Mesenchymal stem cell (in vitro differentiated cells and primary cell): ENCODE measurements around the gene TMEM238.

ENCODE experiments used
- DNase-seq: peaks from one replicate; pipeline ENCODE4 v3.0.0-alpha.2; 2013
- H2AFZ ChIP-seq: one replicate; pipeline ENCODE4 v1.6.1; 2013; ENCODE audit warnings: low read depth, mild to moderate bottlenecking, control low read depth, inconsistent platforms, low read length, moderate library complexity
- H2AK5ac ChIP-seq: 2 replicates; pipeline ENCODE4 v1.6.1; 2013; ENCODE audit warnings: low read length, moderate library complexity, mild to moderate bottlenecking, inconsistent platforms; ENCODE audit not compliant: severe bottlenecking
- H2BK120ac ChIP-seq: one replicate; pipeline ENCODE4 v1.6.1; 2013; ENCODE audit warnings: low read depth, mild to moderate bottlenecking, inconsistent platforms, low read length, moderate library complexity
- H2BK12ac ChIP-seq, 2 experiments: one replicate each; pipeline ENCODE4 v1.6.1; 2013; ENCODE audit warnings: inconsistent platforms in 2 of 2, low read length in 2 of 2, mild to moderate bottlenecking in 2 of 2, moderate library complexity in 2 of 2, control low read depth in 1 of 2
- H2BK15ac ChIP-seq: one replicate; pipeline ENCODE4 v1.6.1; 2013; ENCODE audit warnings: mild to moderate bottlenecking, low read depth, inconsistent platforms; ENCODE audit not compliant: poor library complexity, severe bottlenecking
- H2BK5ac ChIP-seq: 2 replicates; pipeline ENCODE4 v1.6.1; 2013; ENCODE audit warnings: low read depth, mild to moderate bottlenecking, low read length, control low read depth, inconsistent platforms; ENCODE audit not compliant: poor library complexity, severe bottlenecking
- H3K14ac ChIP-seq, 2 experiments: one replicate each; pipeline ENCODE4 v1.6.1; 2013; ENCODE audit warnings: inconsistent platforms in 2 of 2, low read length in 2 of 2, control low read depth in 1 of 2, mild to moderate bottlenecking in 1 of 2, moderate library complexity in 1 of 2
- H3K18ac ChIP-seq, 2 experiments: one replicate each; pipeline ENCODE4 v1.6.1; 2013; ENCODE audit warnings: inconsistent platforms in 2 of 2, low read length in 2 of 2, control low read depth in 1 of 2, low read depth in 1 of 2, mild to moderate bottlenecking in 1 of 2
- H3K23ac ChIP-seq, 2 experiments: one replicate each; pipeline ENCODE4 v1.6.1; 2013; ENCODE audit warnings: inconsistent platforms in 2 of 2, low read length in 2 of 2, mild to moderate bottlenecking in 2 of 2, moderate library complexity in 2 of 2, control low read depth in 1 of 2
- H3K27ac ChIP-seq: 2 replicates; pipeline ENCODE4 v1.5.1; 2013; ENCODE audit warnings: mild to moderate bottlenecking, moderate library complexity, low read length, control low read depth, inconsistent platforms; ENCODE audit not compliant: poor library complexity, severe bottlenecking
- H3K27me3 ChIP-seq, 2 experiments: 2 replicates each; pipeline versions ENCODE4 v1.6.1 to v1.7.0; 2013; ENCODE audit warnings: low read length in 2 of 2, mild to moderate bottlenecking in 2 of 2, moderate library complexity in 2 of 2, control low read depth in 1 of 2, inconsistent platforms in 1 of 2; ENCODE audit not compliant: control insufficient read depth in 1 of 2, insufficient read depth in 1 of 2
- H3K36me3 ChIP-seq, 2 experiments: 2 replicates each; pipeline versions ENCODE4 v1.6.1 to v1.7.0; 2013; ENCODE audit warnings: low read length in 2 of 2, control low read depth in 1 of 2, inconsistent platforms in 1 of 2, low read depth in 1 of 2, mild to moderate bottlenecking in 1 of 2; ENCODE audit not compliant: insufficient read depth in 2 of 2, control insufficient read depth in 1 of 2
- H3K4ac ChIP-seq, 2 experiments: one replicate each; pipeline ENCODE4 v1.6.1; 2013; ENCODE audit warnings: inconsistent platforms in 2 of 2, low read length in 2 of 2, mild to moderate bottlenecking in 2 of 2, moderate library complexity in 2 of 2, control low read depth in 1 of 2, low read depth in 1 of 2
- H3K4me1 ChIP-seq: 2 replicates; pipeline ENCODE4 v1.6.1; 2013; ENCODE audit warnings: low read depth, low read length, control low read depth; ENCODE audit not compliant: control insufficient read depth, insufficient read depth
- H3K4me2 ChIP-seq: 2 replicates; pipeline ENCODE4 v1.6.1; 2013; ENCODE audit warnings: low read length, mild to moderate bottlenecking, inconsistent platforms; ENCODE audit not compliant: poor library complexity, severe bottlenecking
- H3K4me3 ChIP-seq, 2 experiments: 2 replicates each; pipeline versions ENCODE4 v1.5.1 to v1.7.0; 2013; ENCODE audit warnings: low read length in 2 of 2, mild to moderate bottlenecking in 2 of 2, control low read depth in 1 of 2, low read depth in 1 of 2; ENCODE audit not compliant: insufficient read depth in 1 of 2
- H3K79me1 ChIP-seq: replicated peaks from 2 replicates; pipeline ENCODE4 v1.6.1; 2013; ENCODE audit warnings: mild to moderate bottlenecking, control low read depth, low read length, inconsistent platforms; ENCODE audit not compliant: poor library complexity, severe bottlenecking
- H3K9ac ChIP-seq: 2 replicates; pipeline ENCODE4 v1.7.0; 2013; ENCODE audit warnings: mild to moderate bottlenecking, low read length, moderate library complexity
- H3K9me3 ChIP-seq: 2 replicates; pipeline ENCODE4 v1.7.0; 2013; ENCODE audit warnings: mild to moderate bottlenecking, low read length; ENCODE audit not compliant: control insufficient read depth
- H4K8ac ChIP-seq: one replicate; pipeline ENCODE4 v1.6.1; 2013; ENCODE audit warnings: inconsistent platforms, mild to moderate bottlenecking, low read length, moderate library complexity
- H4K91ac ChIP-seq: one replicate; pipeline ENCODE4 v1.6.1; 2013; ENCODE audit warnings: mild to moderate bottlenecking, low read length, inconsistent platforms
- WGBS: methylation state at CpG from one replicate; pipeline ENCODE4 v1.1.7; 2013; ENCODE audit warnings: mixed read lengths; 5-methylcytosine and 5-hydroxymethylcytosine counted together

The TMEM238 gene

DNA sequence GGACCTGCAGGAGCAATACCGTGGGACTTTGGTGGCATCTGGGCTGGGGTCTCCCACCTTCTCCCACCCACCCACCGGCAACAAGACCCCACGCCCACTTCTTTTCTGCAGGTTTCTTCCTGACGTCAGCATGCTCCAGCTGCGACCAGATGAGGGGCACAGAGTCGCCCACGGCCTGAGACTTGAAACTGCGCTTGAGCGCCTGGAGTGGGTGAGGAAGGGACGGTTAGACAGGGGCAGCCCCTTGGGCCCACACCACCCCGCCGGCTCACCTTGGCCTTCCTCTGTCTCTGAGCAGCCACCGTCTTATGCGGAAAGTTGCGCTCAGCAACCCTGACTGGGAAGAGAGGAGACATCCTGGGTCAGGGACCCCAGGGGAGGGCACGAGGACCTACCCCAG is 23.2 kb downstream of the TMEM238 start:
- no peak overlapping the region for H2BK5ac ChIP-seq
- no peak overlapping the region for H3K4ac ChIP-seq
- 93% methylated on average over 14 of the region's 16 CpGs for WGBS
- no peak overlapping the region for H4K91ac ChIP-seq
- H3K9me3 ChIP-seq, result no peaks in the 10 kb centered on the region
- no peak overlapping the region for H3K27ac ChIP-seq
- no peak overlapping the region for H3K18ac ChIP-seq
- H4K8ac ChIP-seq, result no peak overlapping the region
- no peaks in the 10 kb centered on the region for H3K79me1 ChIP-seq
- H2BK12ac ChIP-seq, result no peak overlapping the region
- H3K14ac ChIP-seq, result no peak overlapping the region
- H2AFZ ChIP-seq, result no peak overlapping the region
- H3K9ac ChIP-seq, result no peak overlapping the region
- H3K23ac ChIP-seq, result no peak overlapping the region
- H3K4me1 ChIP-seq, result peaks cover 20% of the 10 kb centered on the region
- no peak for DNase-seq
- H3K4me3 ChIP-seq, result no peak overlapping the region
- H3K27me3 ChIP-seq, result peaks cover 12 to 21% of the 10 kb centered on the region in 2 experiments
- H2AK5ac ChIP-seq, result no peak overlapping the region
- peaks cover 0 to 15% of the 10 kb centered on the region in 2 experiments for H3K36me3 ChIP-seq
- no peak overlapping the region for H3K4me2 ChIP-seq
- no peak overlapping the region for H2BK15ac ChIP-seq
- no peak overlapping the region for H2BK120ac ChIP-seq

DNA sequence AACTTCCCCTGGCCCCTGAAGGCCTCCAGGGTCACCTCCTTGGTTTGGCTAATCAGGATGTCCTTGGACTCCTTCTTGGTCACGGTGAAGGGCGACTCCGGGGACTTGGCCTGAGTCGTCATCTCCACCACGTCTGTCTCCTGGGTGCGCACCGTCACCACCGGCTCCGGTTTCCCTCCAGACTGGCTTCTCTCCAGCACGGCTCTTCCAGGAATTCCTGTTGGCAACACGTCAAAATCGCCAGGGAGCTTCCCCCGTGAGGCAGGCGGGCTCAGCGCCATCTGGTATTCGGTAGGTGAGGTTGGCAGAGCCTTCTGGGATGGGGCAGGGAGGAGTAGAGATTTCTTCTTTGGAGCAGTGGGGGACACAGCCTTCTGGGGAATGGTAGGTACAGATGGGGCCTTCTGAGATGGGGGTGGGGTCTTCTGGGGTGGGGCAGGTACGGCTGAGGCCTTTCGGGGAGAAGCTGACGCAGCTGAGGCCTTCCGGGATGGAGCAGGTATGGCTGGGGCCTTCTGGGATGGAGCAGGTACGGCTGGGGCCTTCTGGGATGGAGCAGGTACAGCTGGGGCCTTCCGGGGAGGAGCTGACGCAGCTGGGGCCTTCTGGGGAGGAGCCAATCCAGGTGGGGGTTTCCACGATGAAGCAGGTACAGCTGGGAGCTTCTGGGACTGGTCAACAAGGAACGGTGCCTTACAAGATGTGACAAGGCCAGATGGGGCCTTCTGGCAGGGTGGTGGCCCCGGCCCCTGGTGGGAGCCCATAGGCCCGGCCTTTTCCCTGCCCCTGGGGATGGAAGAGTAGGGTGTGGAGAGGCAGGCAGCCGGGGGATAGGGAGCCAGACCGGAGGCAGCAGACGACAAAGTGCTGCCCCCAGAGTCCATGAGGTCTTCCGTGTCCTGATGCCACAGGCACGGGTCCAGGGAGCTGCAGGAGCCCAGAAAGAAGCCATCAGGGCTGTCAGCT is 24.9 kb downstream of the TMEM238 start:
- Histone ChIP-seq H4K8ac (no peak overlapping the region), H3K9ac (no peak overlapping the region), H4K91ac (no peak overlapping the region), H3K23ac (no peak overlapping the region), H3K4me1 (peaks cover 23% of the 10 kb centered on the region), H3K27me3 (peaks cover 22 to 32% of the 10 kb centered on the region in 2 experiments), H2BK5ac (no peak overlapping the region), H3K4ac (no peak overlapping the region), H3K36me3 (peaks cover 0 to 3% of the 10 kb centered on the region in 2 experiments), H3K14ac (no peak overlapping the region), H3K27ac (no peak overlapping the region), H2BK12ac (no peak overlapping the region), H2AK5ac (no peak overlapping the region), H3K9me3 (no peaks in the 10 kb centered on the region), H3K79me1 (no peaks in the 10 kb centered on the region), H3K4me3 (no peak overlapping the region), H2AFZ (no peak overlapping the region), H2BK15ac (no peak overlapping the region), H2BK120ac (no peak overlapping the region), H3K18ac (no peak overlapping the region), H3K4me2 (no peak overlapping the region)
- DNase-seq, result no peak
- WGBS, result 91% methylated on average over 31 of the region's 32 CpGs

DNA sequence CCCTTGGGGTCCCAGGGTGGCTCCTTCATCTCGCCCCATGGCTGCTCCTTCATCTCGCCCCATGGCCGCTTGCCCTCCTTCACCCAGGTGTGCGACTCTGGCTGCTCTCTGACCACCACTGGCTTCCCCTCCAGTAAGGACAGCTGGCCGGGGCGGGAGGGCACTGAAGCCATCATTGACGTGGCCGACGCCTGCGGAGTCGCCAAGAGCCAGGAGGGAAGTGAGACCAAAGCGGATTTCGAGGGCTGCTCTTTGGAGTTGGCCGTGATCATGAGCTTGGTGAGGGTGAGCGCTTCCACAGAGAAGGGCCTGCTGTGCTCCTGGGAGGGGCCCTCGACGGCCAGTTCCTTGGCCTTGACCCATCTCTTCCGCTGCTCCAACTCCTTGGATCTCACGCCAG is 25.6 kb downstream of the TMEM238 start:
- WGBS, result 85% methylated on average over 19 of the region's 19 CpGs
- H3K23ac ChIP-seq, result no peak overlapping the region

DNA sequence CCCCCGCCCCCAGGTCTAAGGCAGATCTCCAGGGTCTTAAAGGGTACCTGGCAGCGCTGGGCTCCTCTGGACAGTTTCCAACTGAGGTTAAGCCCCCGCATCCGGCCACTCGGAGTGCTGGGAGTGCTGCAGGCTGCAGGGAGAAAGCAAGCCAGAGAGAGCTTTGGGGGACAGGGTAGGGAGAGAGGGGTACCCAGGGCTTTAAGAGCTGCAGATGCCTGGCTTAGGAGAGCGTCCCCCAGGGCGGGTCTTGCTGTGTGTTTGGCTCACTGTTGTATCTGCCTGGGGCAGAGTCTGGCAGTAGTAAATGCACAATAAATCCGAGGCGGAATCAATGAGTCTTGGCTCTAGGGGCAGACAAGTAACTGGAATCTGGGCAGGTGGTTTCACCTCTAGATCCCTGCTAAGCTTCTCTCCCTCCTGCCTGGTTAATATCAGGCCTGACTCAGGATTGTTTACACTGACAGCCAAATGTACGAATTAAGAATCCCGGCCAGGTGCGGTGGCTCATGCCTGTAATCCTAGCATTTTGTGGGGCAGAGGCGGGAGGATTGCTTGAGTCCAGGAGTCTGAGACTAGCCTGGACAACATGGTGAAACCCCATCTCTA is 28.8 kb downstream of the TMEM238 start:
- no peak overlapping the region for H3K4me2 ChIP-seq
- H2AFZ ChIP-seq, result no peak overlapping the region
- no peak overlapping the region for H2BK12ac ChIP-seq
- H3K27me3 ChIP-seq, result peaks cover 49 to 68% of the 10 kb centered on the region in 2 experiments
- H3K23ac ChIP-seq, result no peak overlapping the region
- no peak overlapping the region for H4K8ac ChIP-seq
- H2AK5ac ChIP-seq, result no peak overlapping the region
- H3K9ac ChIP-seq, result no peak overlapping the region
- 54% methylated on average over 12 of the region's 13 CpGs for WGBS
- H4K91ac ChIP-seq, result no peak overlapping the region
- no peak overlapping the region for H3K4me3 ChIP-seq
- H3K4ac ChIP-seq, result no peak overlapping the region
- no peaks in the 10 kb centered on the region for H3K9me3 ChIP-seq
- peaks cover 24% of the 10 kb centered on the region for H3K4me1 ChIP-seq
- H3K79me1 ChIP-seq, result no peaks in the 10 kb centered on the region
- H2BK15ac ChIP-seq, result no peak overlapping the region
- H2BK120ac ChIP-seq, result no peak overlapping the region
- H3K27ac ChIP-seq, result no peak overlapping the region
- no peak overlapping the region for H2BK5ac ChIP-seq
- no peak overlapping the region for H3K14ac ChIP-seq
- peaks cover 0 to 3% of the 10 kb centered on the region in 2 experiments for H3K36me3 ChIP-seq
- no peak overlapping the region for H3K18ac ChIP-seq
- DNase-seq, result no peak

More for the DNA sequence above, 25.6 kb downstream of the TMEM238 start:
- H3K79me1 ChIP-seq, result no peaks in the 10 kb centered on the region
- no peaks in the 10 kb centered on the region for H3K9me3 ChIP-seq
- H4K91ac ChIP-seq, result no peak overlapping the region
- no peak overlapping the region for H2AK5ac ChIP-seq
- H2BK120ac ChIP-seq, result no peak overlapping the region
- no peak overlapping the region for H2BK12ac ChIP-seq
- H4K8ac ChIP-seq, result no peak overlapping the region
- H3K4me2 ChIP-seq, result no peak overlapping the region
- no peak overlapping the region for H3K14ac ChIP-seq
- no peak overlapping the region for H2BK5ac ChIP-seq
- H2AFZ ChIP-seq, result no peak overlapping the region
- peaks cover 24% of the 10 kb centered on the region for H3K4me1 ChIP-seq
- peaks cover 27 to 38% of the 10 kb centered on the region in 2 experiments for H3K27me3 ChIP-seq
- H3K18ac ChIP-seq, result no peak overlapping the region
- no peak overlapping the region for H3K4me3 ChIP-seq
- H2BK15ac ChIP-seq, result no peak overlapping the region
- peaks cover 0 to 3% of the 10 kb centered on the region in 2 experiments for H3K36me3 ChIP-seq
- no peak overlapping the region for H3K27ac ChIP-seq
- no peak for DNase-seq
- H3K9ac ChIP-seq, result no peak overlapping the region
- H3K4ac ChIP-seq, result no peak overlapping the region
